GM12878 (cell line): ENCODE measurements around the gene UBE2I. TPM values are rescaled to one million over a fixed set of nuclear protein-coding genes. Genes with fewer than 3 reads are reported as not detected.

Experiments
- ATAC-seq: fragments of 200-7000 bp; cut with Tn5 transposase; 3 replicates; pipeline ENCODE4 v1.9.1; 2020; ENCODE audit warnings: mild to moderate bottlenecking, moderate library complexity
- BruUV-seq: library from RNA; stranded (reverse); fragments of 400-500 nt; replicated peaks from 2 replicates; lab custom pipeline; 2021; lab: Mats Ljungman, UMichigan
- CTCF ChIA-PET: fragments of 300-600 bp; sonication (Branson Sonifier 250); formaldehyde crosslinking; extraction: SDS; loops from one replicate; lab custom pipeline; 2021; ENCODE audit warnings: inconsistent platforms; lab: Yijun Ruan, JAX
- POLR2A ChIA-PET: fragments of 350-600 bp; formaldehyde crosslinking; extraction: SDS; loops from one replicate; lab custom pipeline; 2021; ENCODE audit warnings: inconsistent platforms; lab: Charles Lee
- RAD21 ChIA-PET: fragments of 300-600 bp; sonication (Branson Sonifier 250); formaldehyde crosslinking; loops from one replicate; lab custom pipeline; 2023; ENCODE audit warnings: antibody characterized with exemption; ENCODE audit not compliant: unreplicated experiment; lab: Charles Lee
- SMC1A ChIA-PET: fragments of 300-600 bp; sonication (Branson Sonifier 250); formaldehyde crosslinking; loops from one replicate; lab custom pipeline; 2023; ENCODE audit not compliant: unreplicated experiment, uncharacterized antibody; lab: Charles Lee
- DNase-seq: peaks from one replicate; pipeline ENCODE4 v3.0.0-alpha.2; 2011; ENCODE audit warnings: low read depth, low spot score
- FAIRE-seq: peaks from 3 replicates; lab custom pipeline; 2011; peaks lifted over from hg19 to GRCh38; lab: Jason Lieb, UNC
- H2AFZ ChIP-seq: 2 replicates; pipeline ENCODE4 v1.6.0; 2011; ENCODE audit warnings: low read depth, low read length, control low read depth; ENCODE audit not compliant: control insufficient read depth
- H3K27ac ChIP-seq: 2 replicates; pipeline ENCODE4 v1.5.1; 2011; ENCODE audit warnings: control low read depth; ENCODE audit not compliant: control insufficient read depth, insufficient read depth
- H3K27me3 ChIP-seq, 2 experiments: replicated peaks in 1 of 2; 2 replicates each; pipeline versions ENCODE4 v1.6.0 to v1.6.1; 2011; ENCODE audit warnings: low read length in 1 of 2; ENCODE audit not compliant: control insufficient read depth in 2 of 2, insufficient read depth in 2 of 2
- H3K36me3 ChIP-seq, 2 experiments: 2 replicates each; pipeline ENCODE4 v1.5.1; 2011; ENCODE audit warnings: low read length in 1 of 2; ENCODE audit not compliant: control insufficient read depth in 2 of 2, insufficient read depth in 2 of 2
- H3K4me1 ChIP-seq: 2 replicates; pipeline ENCODE4 v1.6.1; 2011; ENCODE audit warnings: mild to moderate bottlenecking, low read length, moderate library complexity, mixed read lengths; ENCODE audit not compliant: control insufficient read depth, insufficient read depth
- H3K4me2 ChIP-seq: 2 replicates; pipeline ENCODE4 v1.6.0; 2011; ENCODE audit warnings: control low read depth; ENCODE audit not compliant: control insufficient read depth, insufficient read depth
- H3K4me3 ChIP-seq: fragments of 200-600 bp; sonication (generic); 2 replicates; pipeline ENCODE4 v1.5.1; 2016
- H3K79me2 ChIP-seq: 2 replicates; pipeline ENCODE4 v1.6.0; 2011; ENCODE audit warnings: low read length; ENCODE audit not compliant: control insufficient read depth, insufficient read depth
- H3K9ac ChIP-seq: 2 replicates; pipeline ENCODE4 v1.8.0; 2011; ENCODE audit warnings: low read length, control low read depth, mixed read lengths; ENCODE audit not compliant: control insufficient read depth, insufficient read depth
- H3K9me3 ChIP-seq: replicated peaks from 3 replicates; pipeline ENCODE4 v1.5.1; 2011; ENCODE audit warnings: mild to moderate bottlenecking, low read length; ENCODE audit not compliant: control insufficient read depth, insufficient read depth
- H4K20me1 ChIP-seq: 2 replicates; pipeline ENCODE4 v1.6.0; 2011; ENCODE audit not compliant: control insufficient read depth, insufficient read depth
- BACH1 ChIP-seq: fragments of 450-650 bp; IDR thresholded peaks from 2 replicates; pipeline ENCODE4 v1.6.1; 2017; ENCODE audit warnings: mild to moderate bottlenecking, borderline replicate concordance
- CEBPB ChIP-seq, 2 experiments: fragments of 150-350 bp in 1 of 2; IDR thresholded peaks; 2 replicates each; pipeline ENCODE4 v1.6.1; 2012 to 2014; ENCODE audit warnings: low read depth in 2 of 2, low read length in 2 of 2, borderline replicate concordance in 1 of 2, inconsistent platforms in 1 of 2
- HDGF ChIP-seq: fragments of 450-650 bp; IDR thresholded peaks from 2 replicates; pipeline ENCODE4 v1.6.1; 2016; ENCODE audit warnings: antibody characterized with exemption
- NR2C1 ChIP-seq: fragments of 450-650 bp; IDR thresholded peaks from 2 replicates; pipeline ENCODE4 v1.6.1; 2017; ENCODE audit warnings: antibody characterized with exemption, mild to moderate bottlenecking, moderate library complexity
- PAX8 ChIP-seq: fragments of 450-650 bp; IDR thresholded peaks from 2 replicates; pipeline ENCODE4 v1.6.1; 2017; ENCODE audit warnings: mild to moderate bottlenecking, moderate library complexity
- POLR2A ChIP-seq: IDR thresholded peaks from 2 replicates; pipeline ENCODE4 v1.6.1; 2011; ENCODE audit warnings: low read depth, mild to moderate bottlenecking, low read length
- POLR2AphosphoS5 ChIP-seq: IDR thresholded peaks from 2 replicates; pipeline ENCODE4 v1.6.1; 2011; ENCODE audit warnings: mild to moderate bottlenecking, low read length, inconsistent platforms
- POU2F2 ChIP-seq: IDR thresholded peaks from 3 replicates; pipeline ENCODE4 v1.6.1; 2011; ENCODE audit warnings: low read depth, mild to moderate bottlenecking, low read length, borderline replicate concordance
- WGBS: methylation state at CpG from one replicate; pipeline ENCODE4 v1.1.6; 2016; ENCODE audit warnings: low lambda C conversion rate; ENCODE audit not compliant: insufficient replicate concordance, insufficient coverage; ENCODE audit errors: missing lambda C conversion rate; 5-methylcytosine and 5-hydroxymethylcytosine counted together
- in situ Hi-C: fragments of 300-500 bp; cut with MboI; formaldehyde crosslinking; loops from 9 replicates; pipeline ENCODE4 v1.14.3; 2018; ENCODE audit warnings: mixed read lengths
- intact Hi-C: fragments of 100-400 bp; cut with micrococcal nuclease; formaldehyde crosslinking; loops from one replicate; pipeline ENCODE4 v1.14.2; 2022; ENCODE audit not compliant: unreplicated experiment
- polyA plus RNA-seq, 11 experiments: library from polyadenylated mRNA; depleted of rRNA in 4 of 11; unstranded in 6 of 11; stranded (reverse) in 5 of 11; fragments of >200 nt; fragmentation: Nextera tagmentation in 4 of 11; fragmentation: Illumina TruSeq in 1 of 11; extraction: Ambion mirVana in 4 of 11; extraction: Trizol in 1 of 11; gene quantifications; 1 replicate in 1 of 11; 2 replicates in 10 of 11; pipeline versions ENCODE4 v1.2.1 to v1.2.3, GENCODE V29; 2011 to 2016; ENCODE audit warnings: inconsistent platforms in 2 of 11, missing spikeins in 2 of 11, low read depth in 1 of 11
- total RNA-seq, 4 experiments: library from RNA; depleted of rRNA in 3 of 4; stranded (reverse); fragments of >200 nt in 3 of 4; fragmentation: Illumina TruSeq in 1 of 4; extraction: Trizol in 1 of 4; gene quantifications; 2 replicates each; pipeline versions ENCODE4 v1.2.1 to v1.2.3, GENCODE V29; 2013 to 2021
- TF ChIP-seq, protein P1 (sequence below): fragments of 450-650 bp; IDR thresholded peaks from 2 replicates; pipeline ENCODE4 v1.6.1; 2014; ENCODE audit warnings: mild to moderate bottlenecking
- TF ChIP-seq, protein P2 (sequence below): fragments of 450-650 bp; IDR thresholded peaks from 2 replicates; pipeline ENCODE4 v1.6.1; 2017; ENCODE audit warnings: low read depth, mild to moderate bottlenecking, moderate library complexity
- TF ChIP-seq, protein P3 (sequence below), 3 experiments: IDR thresholded peaks in 2 of 3; conservative IDR thresholded peaks in 1 of 3; 2 replicates each; pipeline ENCODE4 v1.5.1; 2011; ENCODE audit warnings: low read depth in 3 of 3, low read length in 3 of 3, mild to moderate bottlenecking in 3 of 3, control low read depth in 2 of 3, moderate library complexity in 2 of 3, inconsistent platforms in 1 of 3, mixed read lengths in 1 of 3; ENCODE audit not compliant: control insufficient read depth in 2 of 3, insufficient read depth in 1 of 3; ENCODE audit errors: extremely low read depth in 1 of 3

Gene UBE2I
- total and polyA plus RNA-seq, 10 of the 15 experiments (the other 5 are each of a cell fraction or from before 2014, with no cell fraction given) = 47.5 to 243 (median 194) TPM

DNA sequence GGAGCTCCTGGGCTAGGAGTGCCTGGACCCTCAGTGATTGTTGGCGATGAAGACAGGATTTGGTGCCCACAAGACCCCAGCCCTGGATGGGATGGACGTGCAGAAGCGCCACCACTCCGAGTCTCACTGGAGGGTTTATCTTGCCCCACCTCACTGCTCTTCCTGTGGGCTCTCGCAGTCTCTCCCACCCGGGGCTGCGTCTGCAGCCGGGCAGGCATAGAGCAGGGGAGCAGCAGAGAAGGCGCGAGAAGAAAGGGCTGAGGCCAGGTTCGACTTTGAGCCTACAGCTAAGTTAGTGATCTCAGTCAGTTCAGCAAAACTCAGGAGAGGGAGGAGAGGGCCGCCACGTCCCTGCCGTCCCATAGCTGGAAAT lies 6.6 kb downstream of the UBE2I start (continued):
- TF ChIP-seq, protein P1, sequence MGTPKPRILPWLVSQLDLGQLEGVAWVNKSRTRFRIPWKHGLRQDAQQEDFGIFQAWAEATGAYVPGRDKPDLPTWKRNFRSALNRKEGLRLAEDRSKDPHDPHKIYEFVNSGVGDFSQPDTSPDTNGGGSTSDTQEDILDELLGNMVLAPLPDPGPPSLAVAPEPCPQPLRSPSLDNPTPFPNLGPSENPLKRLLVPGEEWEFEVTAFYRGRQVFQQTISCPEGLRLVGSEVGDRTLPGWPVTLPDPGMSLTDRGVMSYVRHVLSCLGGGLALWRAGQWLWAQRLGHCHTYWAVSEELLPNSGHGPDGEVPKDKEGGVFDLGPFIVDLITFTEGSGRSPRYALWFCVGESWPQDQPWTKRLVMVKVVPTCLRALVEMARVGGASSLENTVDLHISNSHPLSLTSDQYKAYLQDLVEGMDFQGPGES = no peak
- TF ChIP-seq, protein P2, sequence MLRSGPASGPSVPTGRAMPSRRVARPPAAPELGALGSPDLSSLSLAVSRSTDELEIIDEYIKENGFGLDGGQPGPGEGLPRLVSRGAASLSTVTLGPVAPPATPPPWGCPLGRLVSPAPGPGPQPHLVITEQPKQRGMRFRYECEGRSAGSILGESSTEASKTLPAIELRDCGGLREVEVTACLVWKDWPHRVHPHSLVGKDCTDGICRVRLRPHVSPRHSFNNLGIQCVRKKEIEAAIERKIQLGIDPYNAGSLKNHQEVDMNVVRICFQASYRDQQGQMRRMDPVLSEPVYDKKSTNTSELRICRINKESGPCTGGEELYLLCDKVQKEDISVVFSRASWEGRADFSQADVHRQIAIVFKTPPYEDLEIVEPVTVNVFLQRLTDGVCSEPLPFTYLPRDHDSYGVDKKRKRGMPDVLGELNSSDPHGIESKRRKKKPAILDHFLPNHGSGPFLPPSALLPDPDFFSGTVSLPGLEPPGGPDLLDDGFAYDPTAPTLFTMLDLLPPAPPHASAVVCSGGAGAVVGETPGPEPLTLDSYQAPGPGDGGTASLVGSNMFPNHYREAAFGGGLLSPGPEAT = no peak
- no peak for TF ChIP-seq PAX8
- no peak for TF ChIP-seq HDGF
- no peak for TF ChIP-seq NR2C1
- TF ChIP-seq, all 136 proteins: peak for 0

GRCh38 chr16:1317479-1318267 lies 8.2 kb downstream of the UBE2I start:
- no peak overlapping the region for H3K27ac ChIP-seq
- POLR2A ChIA-PET = no interaction called here
- BruUV-seq = no TSS peak
- ATAC-seq (no peak), FAIRE-seq (no peak), DNase-seq (no peak)
- H3K4me2 ChIP-seq = no peak overlapping the region
- 95% methylated on average over 32 of the region's 32 CpGs for WGBS
- RAD21 ChIA-PET = no interaction called here
- in situ Hi-C loops = no loop called here
- intact Hi-C loops = no loop called here
- SMC1A ChIA-PET = no interaction called here
- H3K9ac ChIP-seq = no peak overlapping the region
- no peak overlapping the region for H3K4me3 ChIP-seq
- H3K79me2 ChIP-seq = peaks cover 23% of the 10 kb centered on the region
- H3K36me3 ChIP-seq = peaks cover 40 to 69% of the 10 kb centered on the region in 2 experiments
- CTCF ChIA-PET = no interaction called here
- no peaks in the 10 kb centered on the region for H3K4me1 ChIP-seq
- H4K20me1 ChIP-seq = peaks cover 15% of the 10 kb centered on the region
- TF ChIP-seq BACH1 (no peak), POLR2A (peak; percentile 52), CEBPB (IDR thresholded peaks at IDR 0.05; ENCODE audit: borderline replicate concordance in 1 of 2, low read depth in 2 of 2, low read length in 2 of 2) (no peak), POLR2AphosphoS5 (0 out of 2 replicates have a peak, but pooled peaks have one; percentile 28), POU2F2 (peak; percentile 13; the same call in 1 of the 3 replicates)
- TF ChIP-seq, protein P3, sequence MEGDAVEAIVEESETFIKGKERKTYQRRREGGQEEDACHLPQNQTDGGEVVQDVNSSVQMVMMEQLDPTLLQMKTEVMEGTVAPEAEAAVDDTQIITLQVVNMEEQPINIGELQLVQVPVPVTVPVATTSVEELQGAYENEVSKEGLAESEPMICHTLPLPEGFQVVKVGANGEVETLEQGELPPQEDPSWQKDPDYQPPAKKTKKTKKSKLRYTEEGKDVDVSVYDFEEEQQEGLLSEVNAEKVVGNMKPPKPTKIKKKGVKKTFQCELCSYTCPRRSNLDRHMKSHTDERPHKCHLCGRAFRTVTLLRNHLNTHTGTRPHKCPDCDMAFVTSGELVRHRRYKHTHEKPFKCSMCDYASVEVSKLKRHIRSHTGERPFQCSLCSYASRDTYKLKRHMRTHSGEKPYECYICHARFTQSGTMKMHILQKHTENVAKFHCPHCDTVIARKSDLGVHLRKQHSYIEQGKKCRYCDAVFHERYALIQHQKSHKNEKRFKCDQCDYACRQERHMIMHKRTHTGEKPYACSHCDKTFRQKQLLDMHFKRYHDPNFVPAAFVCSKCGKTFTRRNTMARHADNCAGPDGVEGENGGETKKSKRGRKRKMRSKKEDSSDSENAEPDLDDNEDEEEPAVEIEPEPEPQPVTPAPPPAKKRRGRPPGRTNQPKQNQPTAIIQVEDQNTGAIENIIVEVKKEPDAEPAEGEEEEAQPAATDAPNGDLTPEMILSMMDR (IDR thresholded peaks at IDR 0.05 in 2 of 3, conservative IDR thresholded peaks at IDR 0.05 in 1 of 3; ENCODE audit: control insufficient read depth in 2 of 3, extremely low read depth in 1 of 3, insufficient read depth in 1 of 3, low read depth in 3 of 3, low read length in 3 of 3) = no peak
- H3K27me3 ChIP-seq = no peaks in the 10 kb centered on the region
- H3K9me3 ChIP-seq = no peaks in the 10 kb centered on the region
- H2AFZ ChIP-seq = no peak overlapping the region
